MM.1S (cell line): Measurements from ENCODE around the gene RNF217.
A peak's percentile ranks its signal among the peaks of the same experiment; 100 is the strongest.
"Not testable (repeated sequence)": the region's sequence is repeated elsewhere in the genome, so short reads cannot be mapped to it uniquely, and the experiment has no call there.

Experiments
- DNase-seq: peaks from one replicate; pipeline ENCODE4 v3.0.0-alpha.2; 2015
- H2AFZ ChIP-seq: fragments of 300-600 bp; sonication (generic); 2 replicates; pipeline ENCODE4 v1.6.0; 2016; ENCODE audit warnings: antibody characterized with exemption, low read length
- H3F3A ChIP-seq: fragments of 300-600 bp; sonication (generic); 2 replicates; pipeline ENCODE4 v1.6.1; 2016; ENCODE audit warnings: mild to moderate bottlenecking, antibody characterized with exemption, low read length, moderate library complexity, mixed read lengths; ENCODE audit not compliant: insufficient read depth
- H3K27ac ChIP-seq: fragments of 300-600 bp; sonication (generic); 2 replicates; pipeline ENCODE4 v1.5.1; 2016; ENCODE audit warnings: mild to moderate bottlenecking, low read length
- H3K27me3 ChIP-seq: fragments of 300-600 bp; sonication (generic); replicated peaks from 2 replicates; pipeline ENCODE4 v1.6.0; 2016; ENCODE audit warnings: low read length; ENCODE audit not compliant: insufficient read depth
- H3K36me3 ChIP-seq: fragments of 300-600 bp; sonication (generic); replicated peaks from 2 replicates; pipeline ENCODE4 v1.6.1; 2016; ENCODE audit warnings: mild to moderate bottlenecking, low read length, mixed read lengths; ENCODE audit not compliant: insufficient read depth
- H3K4me1 ChIP-seq: fragments of 300-600 bp; sonication (generic); 2 replicates; pipeline ENCODE4 v1.6.1; 2016; ENCODE audit warnings: low read length, mixed read lengths
- H3K4me2 ChIP-seq: fragments of 300-600 bp; sonication (generic); 2 replicates; pipeline ENCODE4 v1.6.0; 2016; ENCODE audit warnings: low read depth, low read length
- H3K4me3 ChIP-seq: fragments of 300-600 bp; sonication (generic); 2 replicates; pipeline ENCODE4 v1.5.1; 2016; ENCODE audit warnings: low read length, mixed read lengths
- H3K79me2 ChIP-seq: fragments of 300-600 bp; sonication (generic); 2 replicates; pipeline ENCODE4 v1.6.1; 2016; ENCODE audit warnings: mixed run types, low read length, mixed read lengths
- H3K9ac ChIP-seq: fragments of 300-600 bp; sonication (generic); 2 replicates; pipeline ENCODE4 v1.6.1; 2016; ENCODE audit warnings: low read length, mixed read lengths
- H3K9me2 ChIP-seq: fragments of 300-600 bp; sonication (generic); replicated peaks from 2 replicates; pipeline ENCODE4 v1.6.1; 2016; ENCODE audit warnings: mild to moderate bottlenecking, low read length, mixed read lengths; ENCODE audit not compliant: insufficient read depth
- H3K9me3 ChIP-seq: fragments of 300-600 bp; sonication (generic); replicated peaks from 2 replicates; pipeline ENCODE4 v1.6.1; 2016; ENCODE audit warnings: mild to moderate bottlenecking, low read length, mixed read lengths; ENCODE audit not compliant: insufficient read depth
- H4K20me1 ChIP-seq: fragments of 300-600 bp; sonication (generic); 2 replicates; pipeline ENCODE4 v1.6.1; 2016; ENCODE audit warnings: mild to moderate bottlenecking, low read length, moderate library complexity, mixed read lengths; ENCODE audit not compliant: insufficient read depth
- CTCF ChIP-seq: fragments of 300-600 bp; sonication (generic); IDR thresholded peaks from 2 replicates; pipeline ENCODE4 v1.5.1; 2016; ENCODE audit warnings: antibody characterized with exemption, low read length, mixed read lengths
- EZH2 ChIP-seq: fragments of 300-600 bp; sonication (generic); optimal IDR thresholded peaks from 2 replicates; pipeline ENCODE3; 2017; ENCODE audit warnings: low read depth, mild to moderate bottlenecking, antibody characterized with exemption, low read length, mixed read lengths
- EZH2phosphoT487 ChIP-seq: fragments of 300-600 bp; sonication (generic); IDR thresholded peaks from 2 replicates; pipeline ENCODE4 v1.6.1; 2018; ENCODE audit warnings: antibody characterized with exemption, low read length

RNF217 gene

GRCh38 chr6:124961777-124962638 lies at the start of gene RNF217:
Gene RNF217, plus strand, starts transcription at chr6:124962437. Its CDS starts 108 bp downstream, at chr6:124962545.
- no peaks in the 10 kb centered on the region for H3F3A ChIP-seq
- H3K27me3 ChIP-seq: no peaks in the 10 kb centered on the region
- TF ChIP-seq EZH2 (no peak), CTCF (no peak), EZH2phosphoT487 (no peak)
- peak within 1 kb of the TSS; percentile 37; the same call in 1 of the 2 replicates for H3K4me2 ChIP-seq
- H3K79me2 ChIP-seq: no peaks in the 10 kb centered on the region
- no peak within 1 kb of the TSS for H3K9ac ChIP-seq
- H3K27ac ChIP-seq: no peak within 1 kb of the TSS
- 0 out of 2 replicates have a peak within 1 kb of the TSS, but pooled peaks have one; percentile 15 for H2AFZ ChIP-seq
- DNase-seq: peak; percentile 9
- no peaks in the 10 kb centered on the region for H3K4me1 ChIP-seq
- H4K20me1 ChIP-seq: no peaks in the 10 kb centered on the region
- no peaks in the 10 kb centered on the region for H3K9me2 ChIP-seq
- H3K9me3 ChIP-seq: no peaks in the 10 kb centered on the region
- no peaks in the 10 kb centered on the region for H3K36me3 ChIP-seq
- H3K4me3 ChIP-seq: peak within 1 kb of the TSS; percentile 51; the same call in 1 of the 2 replicates

- Histone ChIP-seq H3K4me1 (no peaks in the 10 kb centered on the region), H3K4me3 (no peak overlapping the region), H3F3A (no peaks in the 10 kb centered on the region), H3K27ac (no peak overlapping the region), H4K20me1 (no peaks in the 10 kb centered on the region), H3K9ac (no peak overlapping the region), H3K9me3 (no peaks in the 10 kb centered on the region), H3K9me2 (no peaks in the 10 kb centered on the region), H3K79me2 (no peaks in the 10 kb centered on the region), H3K27me3 (no peaks in the 10 kb centered on the region), H2AFZ (no peak overlapping the region), H3K4me2 (no peak overlapping the region), H3K36me3 (no peaks in the 10 kb centered on the region)
- no peak for TF ChIP-seq CTCF
- no peak for TF ChIP-seq EZH2
- no peak for TF ChIP-seq EZH2phosphoT487
- no peak for DNase-seq
Observed at GRCh38 chr6:124913056-124913455, 49.2 kb upstream of the RNF217 start.

GRCh38 chr6:124917769-124918168 lies 44.5 kb upstream of the RNF217 start:
- Histone ChIP-seq H3K27me3 (no peaks in the 10 kb centered on the region), H3F3A (no peaks in the 10 kb centered on the region), H3K4me3 (no peak overlapping the region), H3K4me2 (no peak overlapping the region), H3K27ac (no peak overlapping the region), H3K9me2 (no peaks in the 10 kb centered on the region), H3K9ac (no peak overlapping the region), H3K4me1 (no peaks in the 10 kb centered on the region), H4K20me1 (no peaks in the 10 kb centered on the region), H3K36me3 (no peaks in the 10 kb centered on the region), H2AFZ (no peak overlapping the region), H3K79me2 (no peaks in the 10 kb centered on the region), H3K9me3 (no peaks in the 10 kb centered on the region)
- TF ChIP-seq CTCF (no peak), EZH2 (no peak), EZH2phosphoT487 (no peak)
- no peak for DNase-seq

GRCh38 chr6:124919703-124920102 lies 42.5 kb upstream of the RNF217 start:
- not testable (repeated sequence) for H4K20me1 ChIP-seq, H3K79me2 ChIP-seq, H3K36me3 ChIP-seq, H3K9me2 ChIP-seq, H3K27me3 ChIP-seq, H3K9me3 ChIP-seq, DNase-seq, H3K4me2 ChIP-seq, H3K4me1 ChIP-seq, H3K4me3 ChIP-seq, H3K27ac ChIP-seq, H3K9ac ChIP-seq, H2AFZ ChIP-seq, H3F3A ChIP-seq
